HCT116 (cell line): Measurements from ENCODE around the gene PSME2.

Source experiments
- CBX3 ChIP-seq: IDR thresholded peaks from 2 replicates; pipeline ENCODE4 v1.6.1; 2012; ENCODE audit warnings: low read depth
- CEBPB ChIP-seq: IDR thresholded peaks from 2 replicates; pipeline ENCODE4 v1.6.1; 2012; ENCODE audit warnings: low read depth
- EGR1 ChIP-seq: IDR thresholded peaks from 2 replicates; pipeline ENCODE4 v1.6.1; 2012; ENCODE audit warnings: low read depth
- EZH2 ChIP-seq: fragments of 200-600 bp; sonication (generic); IDR thresholded peaks from 2 replicates; pipeline ENCODE4 v1.6.1; 2017; ENCODE audit warnings: antibody characterized with exemption, mixed run types
- EZH2phosphoT487 ChIP-seq: fragments of 200-600 bp; IDR thresholded peaks from 2 replicates; pipeline ENCODE4 v1.6.1; 2018; ENCODE audit warnings: antibody characterized with exemption, borderline replicate concordance
- POLR2A ChIP-seq: IDR thresholded peaks from 2 replicates; pipeline ENCODE4 v1.7.0; 2011; ENCODE audit warnings: borderline replicate concordance; ENCODE audit not compliant: insufficient read depth, insufficient read length; ENCODE audit errors: extremely low read depth
- POLR2AphosphoS5 ChIP-seq: IDR thresholded peaks from 2 replicates; pipeline ENCODE4 v1.6.1; 2011; ENCODE audit warnings: mild to moderate bottlenecking, low read depth, low read length, moderate library complexity
- ZFX ChIP-seq: fragments of 450-650 bp; IDR thresholded peaks from 2 replicates; pipeline ENCODE4 v1.6.1; 2017
- TF ChIP-seq, protein P1 (sequence below), 3 experiments: fragments of 200-600 bp in 1 of 3; sonication (generic) in 1 of 3; IDR thresholded peaks in 2 of 3; conservative IDR thresholded peaks in 1 of 3; 2 replicates each; pipeline ENCODE4 v1.5.1; 2012 to 2017; ENCODE audit warnings: low read depth in 2 of 3, low read length in 2 of 3, antibody characterized with exemption in 1 of 3, borderline replicate concordance in 1 of 3, control low read depth in 1 of 3, mild to moderate bottlenecking in 1 of 3, mixed read lengths in 1 of 3, mixed run types in 1 of 3, moderate library complexity in 1 of 3; ENCODE audit not compliant: insufficient read depth in 1 of 3

DNA sequence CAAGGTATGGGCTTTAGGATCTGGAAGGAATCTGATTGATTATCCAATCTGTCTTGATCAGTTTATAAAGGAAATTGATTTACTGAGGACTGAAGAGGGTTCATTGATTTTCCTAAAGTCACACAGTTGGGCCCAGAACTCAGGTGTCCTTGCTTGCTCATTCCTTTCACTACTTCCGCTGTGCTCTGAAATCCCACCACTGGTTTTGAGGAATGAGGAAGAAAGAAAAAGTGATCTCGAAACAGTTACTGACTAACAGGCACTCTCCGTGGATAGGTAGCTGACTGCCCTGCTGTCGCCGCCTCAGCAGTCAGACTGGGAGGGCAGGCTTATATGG is 16.1 kb downstream of the PSME2 start, which contains the start of gene FITM1:
- TF ChIP-seq CEBPB (no peak), EZH2 (no peak), POLR2A (no peak), EZH2phosphoT487 (no peak), POLR2AphosphoS5 (no peak), CBX3 (no peak), ZFX (no peak), EGR1 (no peak)
- TF ChIP-seq, protein P1, sequence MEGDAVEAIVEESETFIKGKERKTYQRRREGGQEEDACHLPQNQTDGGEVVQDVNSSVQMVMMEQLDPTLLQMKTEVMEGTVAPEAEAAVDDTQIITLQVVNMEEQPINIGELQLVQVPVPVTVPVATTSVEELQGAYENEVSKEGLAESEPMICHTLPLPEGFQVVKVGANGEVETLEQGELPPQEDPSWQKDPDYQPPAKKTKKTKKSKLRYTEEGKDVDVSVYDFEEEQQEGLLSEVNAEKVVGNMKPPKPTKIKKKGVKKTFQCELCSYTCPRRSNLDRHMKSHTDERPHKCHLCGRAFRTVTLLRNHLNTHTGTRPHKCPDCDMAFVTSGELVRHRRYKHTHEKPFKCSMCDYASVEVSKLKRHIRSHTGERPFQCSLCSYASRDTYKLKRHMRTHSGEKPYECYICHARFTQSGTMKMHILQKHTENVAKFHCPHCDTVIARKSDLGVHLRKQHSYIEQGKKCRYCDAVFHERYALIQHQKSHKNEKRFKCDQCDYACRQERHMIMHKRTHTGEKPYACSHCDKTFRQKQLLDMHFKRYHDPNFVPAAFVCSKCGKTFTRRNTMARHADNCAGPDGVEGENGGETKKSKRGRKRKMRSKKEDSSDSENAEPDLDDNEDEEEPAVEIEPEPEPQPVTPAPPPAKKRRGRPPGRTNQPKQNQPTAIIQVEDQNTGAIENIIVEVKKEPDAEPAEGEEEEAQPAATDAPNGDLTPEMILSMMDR (IDR thresholded peaks at IDR 0.05 in 2 of 3, conservative IDR thresholded peaks at IDR 0.05 in 1 of 3; ENCODE audit: borderline replicate concordance in 1 of 3, insufficient read depth in 1 of 3, low read depth in 2 of 3, low read length in 2 of 3) = no peak
